ENCODE data around the gene PTPRQ.

The PTPRQ gene

DNA sequence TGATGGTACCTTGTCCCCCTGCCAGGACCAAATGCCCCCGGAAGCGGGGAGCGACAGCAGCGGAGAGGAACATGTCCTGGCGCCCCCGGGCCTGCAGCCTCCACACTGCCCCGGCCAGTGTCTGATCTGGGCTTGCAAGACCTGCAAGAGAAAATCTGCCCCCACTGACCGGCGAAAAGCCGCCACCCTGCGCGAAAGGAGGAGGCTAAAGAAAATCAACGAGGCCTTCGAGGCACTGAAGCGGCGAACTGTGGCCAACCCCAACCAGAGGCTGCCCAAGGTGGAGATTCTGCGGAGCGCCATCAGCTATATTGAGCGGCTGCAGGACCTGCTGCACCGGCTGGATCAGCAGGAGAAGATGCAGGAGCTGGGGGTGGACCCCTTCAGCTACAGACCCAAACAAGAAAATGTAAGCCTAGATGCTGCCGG is 263.8 kb downstream of the PTPRQ start:
- DNase-seq, result no peak

DNA sequence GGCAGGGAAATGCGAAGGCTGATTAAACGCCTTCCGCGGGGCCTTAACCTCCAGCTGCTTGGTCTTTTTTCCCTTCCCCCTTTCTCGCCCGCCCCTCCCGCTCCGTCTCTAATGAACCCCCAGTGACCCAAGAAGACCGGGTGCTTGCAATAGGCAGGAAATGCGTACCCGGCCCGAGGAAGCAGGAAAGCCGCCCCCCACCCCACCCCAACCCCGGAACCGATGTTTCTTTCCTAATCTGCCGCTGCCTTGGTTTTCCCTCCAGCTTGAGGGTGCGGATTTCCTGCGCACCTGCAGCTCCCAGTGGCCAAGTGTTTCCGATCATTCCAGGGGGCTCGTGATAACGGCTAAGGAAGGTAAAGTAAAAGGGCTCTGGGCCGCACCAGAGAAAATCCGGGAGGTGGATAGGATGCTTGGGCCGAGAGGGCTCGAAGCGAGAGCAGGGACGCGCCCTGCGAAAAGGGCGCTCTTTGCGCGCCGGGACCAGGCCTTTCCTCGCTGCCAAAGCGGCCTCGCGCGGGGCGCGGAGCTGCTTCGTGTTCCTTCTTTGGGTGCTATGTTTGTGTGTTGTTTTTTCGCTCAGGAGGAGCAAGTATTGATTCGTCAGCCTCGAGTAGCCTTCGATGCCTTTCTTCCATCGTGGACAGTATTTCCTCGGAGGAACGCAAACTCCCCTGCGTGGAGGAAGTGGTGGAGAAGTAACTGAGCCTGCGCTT is 264.4 kb downstream of the PTPRQ start:
- no peak for DNase-seq

DNA sequence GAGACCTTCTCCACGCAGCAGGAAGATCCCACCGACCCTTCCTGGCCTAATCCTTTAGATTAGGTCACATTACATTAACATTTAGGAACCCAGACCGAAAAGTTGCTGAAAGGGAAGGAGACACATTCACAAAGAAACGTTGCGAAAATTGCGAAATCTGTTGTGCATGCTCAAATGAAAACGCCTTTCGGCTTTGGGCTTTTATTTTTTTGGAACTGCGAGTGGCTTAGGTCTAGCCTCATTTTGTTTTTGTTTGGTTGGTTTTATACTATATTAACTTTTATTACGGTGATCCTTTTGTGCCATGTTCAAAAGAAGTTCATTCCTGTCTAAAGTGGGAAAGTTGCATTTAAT is 264.9 kb downstream of the PTPRQ start:
- no peak for DNase-seq

DNA sequence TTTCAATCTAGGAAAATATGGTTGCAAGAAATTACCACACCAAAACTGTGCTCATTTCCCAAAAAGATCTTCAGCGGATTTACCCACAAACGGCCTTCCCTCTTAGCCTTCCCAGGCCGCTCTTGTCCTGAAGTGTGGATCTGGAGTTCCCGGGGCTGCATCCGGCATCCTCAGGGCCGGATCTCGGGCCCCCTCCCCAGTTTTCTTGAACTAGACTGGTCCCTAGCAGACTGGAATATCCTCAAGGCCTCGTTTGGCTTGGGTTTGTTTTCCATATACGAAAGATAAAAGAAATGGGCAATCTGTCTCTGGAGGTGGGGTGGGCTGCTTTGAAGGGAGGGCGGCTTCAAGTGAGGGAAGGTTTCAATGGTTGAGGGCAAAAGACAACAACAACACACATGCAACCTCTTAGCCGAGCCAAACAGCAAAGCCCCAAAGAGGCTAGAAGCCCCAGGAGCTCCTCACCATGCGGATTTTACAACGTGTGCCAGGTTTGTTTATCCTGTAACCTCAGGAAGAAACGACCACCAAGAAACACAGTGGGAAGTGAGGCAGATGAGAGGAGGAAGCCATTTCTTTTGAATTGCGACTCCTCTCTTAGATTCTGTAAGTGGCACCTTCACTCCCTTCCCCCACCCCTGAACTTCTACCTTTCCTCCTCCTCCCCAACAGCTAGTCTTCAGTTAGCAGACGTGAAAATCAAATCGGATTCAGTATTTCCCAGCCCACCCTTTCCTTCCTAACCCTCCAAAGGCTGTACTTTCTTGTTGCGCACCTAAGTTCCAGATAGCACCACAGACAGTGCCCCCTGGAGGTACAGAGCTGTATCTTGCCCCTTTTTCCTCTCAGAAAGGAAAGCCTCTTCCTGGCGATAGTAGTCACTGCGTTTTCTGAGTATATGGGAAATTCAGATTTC is 266.0 kb downstream of the PTPRQ start:
- DNase-seq, result no peak

DNA sequence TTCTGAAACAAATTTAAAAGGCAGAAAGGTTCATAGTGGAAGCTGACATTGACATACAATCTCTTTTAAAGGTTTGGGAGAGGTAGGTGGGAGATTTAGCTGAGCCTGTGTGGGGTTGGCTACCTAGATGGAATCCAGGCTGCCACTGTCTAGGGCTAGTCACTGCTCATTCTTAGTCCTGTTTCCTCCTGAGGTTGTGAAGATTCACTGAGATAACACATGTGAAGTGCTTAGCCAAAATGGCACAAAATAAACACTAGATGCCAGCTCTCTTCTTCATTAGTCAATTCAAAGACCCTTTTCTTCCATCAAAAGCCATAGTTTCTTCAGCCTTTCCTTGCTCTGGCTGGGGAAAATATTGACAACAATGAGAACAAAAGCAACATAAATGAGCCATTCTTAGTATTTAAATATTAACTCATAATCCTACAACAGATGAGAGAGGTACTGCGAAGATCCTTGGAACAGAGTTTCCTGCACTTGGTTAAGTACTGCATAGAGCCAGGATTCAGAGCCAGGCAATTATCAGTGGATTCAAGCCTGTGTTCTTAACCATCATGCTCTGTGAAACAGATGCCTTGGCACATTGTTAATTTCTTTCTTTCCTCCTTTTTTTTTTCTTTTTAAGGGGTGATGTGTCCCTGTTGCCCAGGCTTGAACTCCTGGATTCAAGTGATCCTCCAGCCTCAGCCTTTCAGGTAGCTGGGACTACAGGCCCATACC is 266.9 kb downstream of the PTPRQ start:
- DNase-seq, result no peak

DNA sequence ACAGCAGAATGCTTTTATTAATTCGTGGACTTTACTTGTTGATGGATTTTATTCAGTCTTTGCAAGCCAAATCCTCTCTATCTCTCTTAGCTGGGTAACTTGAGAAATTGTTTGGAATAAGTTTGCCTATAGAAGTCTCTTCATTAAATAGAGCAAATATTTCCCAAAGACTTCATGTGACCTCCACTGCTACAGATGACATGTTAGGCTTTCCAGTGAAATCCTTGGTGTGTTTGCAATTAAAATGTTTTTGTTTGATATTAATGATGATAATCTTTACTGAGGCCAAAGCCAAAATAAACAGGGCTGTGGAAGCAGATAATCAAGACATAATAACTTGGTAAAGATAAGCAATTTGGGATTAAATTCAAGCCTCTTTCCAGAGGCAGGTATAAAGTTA is 267.8 kb downstream of the PTPRQ start:
- no peak for DNase-seq

DNA sequence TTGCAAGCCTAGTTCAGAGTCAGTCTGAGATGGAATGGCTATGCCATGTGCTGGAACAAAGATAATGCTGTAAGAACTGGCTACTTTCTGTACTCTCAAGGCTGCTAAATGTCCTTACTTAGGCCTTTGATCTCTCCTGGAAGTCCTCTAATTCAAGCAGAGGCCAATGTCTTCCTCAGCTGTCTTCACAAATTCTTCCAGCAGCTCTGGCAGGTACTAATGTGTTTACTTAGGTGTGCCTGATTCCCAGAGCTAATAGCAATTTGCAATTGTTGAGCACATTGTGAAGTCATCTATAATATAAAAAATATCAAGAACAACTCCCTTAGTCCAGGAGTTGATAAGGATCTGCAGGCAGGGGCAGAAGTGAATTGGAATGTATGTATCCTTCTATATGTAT is 268.8 kb downstream of the PTPRQ start:
- no peak for DNase-seq

DNA sequence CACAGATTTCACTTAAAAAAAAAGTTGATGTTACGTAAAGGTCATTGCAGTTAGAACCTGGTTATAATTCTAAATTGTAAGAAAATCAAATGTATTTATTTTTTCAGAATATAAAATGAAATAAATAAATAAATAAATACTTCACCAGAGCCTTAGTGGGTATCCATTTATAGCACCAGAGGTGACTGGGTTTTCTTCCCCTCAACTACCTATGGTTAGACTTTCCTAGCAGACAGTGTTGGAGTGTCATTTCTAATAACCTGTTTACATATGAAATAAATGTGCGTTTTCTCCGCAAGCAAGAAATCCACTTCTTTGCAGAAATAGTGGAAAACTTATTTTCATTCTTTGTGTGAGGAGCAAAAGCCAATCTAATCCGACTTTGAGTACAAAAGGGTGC is 269.4 kb downstream of the PTPRQ start:
- DNase-seq, result no peak

DNA sequence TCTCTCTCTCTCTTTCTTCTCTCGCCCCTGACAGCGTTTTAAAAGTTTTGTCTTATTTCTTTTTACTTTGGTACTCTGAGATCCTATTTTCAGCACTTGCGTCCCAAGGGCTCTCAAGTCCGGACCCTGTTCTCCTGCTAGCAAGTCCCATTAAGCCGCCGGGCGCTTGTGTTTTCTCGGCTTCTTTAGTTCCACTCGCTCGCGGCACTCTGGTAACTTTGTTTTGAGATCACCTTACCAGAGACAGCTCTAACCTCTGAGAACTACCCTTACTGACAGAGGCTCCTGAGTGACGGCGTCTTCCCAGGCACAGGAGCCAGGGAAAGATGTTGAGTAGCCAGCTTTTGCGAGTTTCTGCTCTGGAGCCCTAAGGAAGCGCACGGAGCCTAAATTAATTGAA is 270.0 kb downstream of the PTPRQ start:
- no peak for DNase-seq

DNA sequence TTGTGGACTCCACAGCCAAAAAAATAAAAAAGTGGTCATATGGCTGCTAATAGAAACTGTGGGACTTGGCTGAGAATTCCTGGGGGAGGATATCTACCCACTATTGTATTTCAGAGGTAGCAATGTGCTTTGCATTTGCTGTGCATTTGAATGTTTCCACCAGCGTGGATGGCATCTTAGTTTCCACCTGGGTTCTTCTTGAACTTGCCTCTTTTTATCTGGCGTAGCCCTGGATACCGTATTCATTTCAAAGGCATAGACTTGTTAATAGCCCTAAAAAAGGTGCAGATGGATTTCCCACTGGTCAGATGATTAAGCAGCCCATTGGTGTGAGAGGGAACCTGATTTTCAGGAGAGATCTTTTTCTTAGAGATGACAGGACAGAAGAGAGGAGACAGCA is 270.8 kb downstream of the PTPRQ start:
- no peak for DNase-seq

DNA sequence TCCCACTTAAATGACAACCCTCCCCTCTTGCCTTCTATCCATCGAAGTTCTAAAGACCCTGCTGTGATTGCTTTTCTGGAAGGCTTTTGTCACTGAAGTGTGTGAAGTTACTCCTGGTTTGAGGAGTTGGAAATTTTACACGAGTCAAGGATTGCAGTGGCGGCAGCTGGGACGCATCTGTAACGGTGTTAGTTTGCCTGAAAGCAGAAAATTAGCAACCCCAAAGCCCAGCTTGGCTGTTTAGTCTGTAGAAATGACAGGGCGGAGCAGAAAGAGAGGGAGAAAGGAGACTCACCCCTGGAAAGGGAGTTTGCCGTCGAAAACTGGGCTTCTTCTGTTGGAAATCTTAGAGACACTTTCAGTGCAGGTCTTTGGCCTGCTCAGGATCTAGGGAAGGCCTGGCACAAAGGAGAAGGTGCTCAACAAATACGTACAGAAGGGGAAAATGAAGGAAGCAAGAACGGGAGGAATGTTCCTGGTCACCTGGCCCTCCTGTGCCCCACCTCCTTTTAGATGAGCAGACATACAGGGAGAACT is 271.7 kb downstream of the PTPRQ start:
- no peak for DNase-seq

DNA sequence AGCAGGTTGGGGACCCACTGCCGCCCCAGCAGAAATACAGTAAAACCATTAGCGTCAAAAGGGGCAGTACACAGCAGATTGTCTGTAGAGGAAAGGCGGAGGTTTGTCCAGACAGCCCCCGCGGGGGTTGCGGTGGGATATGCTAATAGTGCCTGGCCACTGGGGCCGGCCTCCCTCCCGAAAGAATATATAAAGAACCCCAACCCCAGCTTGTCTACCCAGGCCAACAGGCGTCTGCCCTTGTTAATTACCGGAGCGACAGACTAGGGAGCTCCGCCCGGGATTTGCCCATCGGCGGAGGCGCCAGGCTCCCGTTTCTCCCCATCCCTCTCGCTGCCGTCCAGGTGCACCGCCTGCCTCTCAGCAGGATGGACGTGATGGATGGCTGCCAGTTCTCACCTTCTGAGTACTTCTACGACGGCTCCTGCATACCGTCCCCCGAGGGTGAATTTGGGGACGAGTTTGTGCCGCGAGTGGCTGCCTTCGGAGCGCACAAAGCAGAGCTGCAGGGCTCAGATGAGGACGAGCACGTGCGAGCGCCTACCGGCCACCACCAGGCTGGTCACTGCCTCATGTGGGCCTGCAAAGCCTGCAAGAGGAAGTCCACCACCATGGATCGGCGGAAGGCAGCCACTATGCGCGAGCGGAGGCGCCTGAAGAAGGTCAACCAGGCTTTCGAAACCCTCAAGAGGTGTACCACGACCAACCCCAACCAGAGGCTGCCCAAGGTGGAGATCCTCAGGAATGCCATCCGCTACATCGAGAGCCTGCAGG is 272.8 kb downstream of the PTPRQ start, which contains the start of gene MYF5:
Gene MYF5 (plus strand): TSS at position 217 of the 774 bp plus-strand sequence. CDS start 152 bp downstream, at position 369.
- DNase-seq, result no peak

DNA sequence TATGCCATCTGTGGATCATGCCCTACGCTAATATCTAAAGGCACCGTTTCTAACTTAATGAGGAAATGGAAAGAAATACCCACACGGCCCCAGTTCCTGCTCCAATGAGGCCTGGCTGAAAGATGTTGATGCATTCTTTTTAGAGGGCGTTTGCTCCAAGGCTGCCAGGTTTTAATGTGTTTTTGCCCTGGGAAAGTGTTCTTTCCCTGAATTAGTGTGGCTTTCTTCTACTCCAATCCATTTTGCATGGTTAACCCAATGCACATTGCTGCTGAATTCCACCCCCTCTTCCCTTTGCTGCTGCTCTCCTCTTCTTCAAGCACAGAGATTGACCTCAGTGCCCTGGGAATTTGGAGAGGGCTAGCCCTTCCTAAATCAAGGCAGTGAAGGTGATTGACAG is 273.8 kb downstream of the PTPRQ start:
- DNase-seq, result no peak

DNA sequence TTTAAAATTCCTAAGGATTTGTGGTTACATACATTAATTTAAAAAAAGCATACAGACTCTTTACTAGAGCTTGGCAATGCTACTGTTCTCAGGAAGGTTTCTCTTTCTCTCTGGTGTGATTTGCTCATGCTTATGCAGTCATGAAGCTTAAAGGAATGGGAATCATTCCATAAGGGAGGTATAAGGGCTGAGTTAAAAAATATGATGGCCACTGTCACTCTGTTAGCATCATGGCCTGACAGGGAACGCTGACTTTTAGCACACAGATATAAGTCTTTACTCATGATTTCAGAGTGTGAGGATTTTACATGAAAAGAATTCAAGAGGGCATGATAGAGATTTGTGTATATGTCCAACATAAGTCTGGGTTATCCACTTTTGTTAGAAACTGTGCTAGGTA is 276.5 kb downstream of the PTPRQ start:
- DNase-seq, result no peak

DNA sequence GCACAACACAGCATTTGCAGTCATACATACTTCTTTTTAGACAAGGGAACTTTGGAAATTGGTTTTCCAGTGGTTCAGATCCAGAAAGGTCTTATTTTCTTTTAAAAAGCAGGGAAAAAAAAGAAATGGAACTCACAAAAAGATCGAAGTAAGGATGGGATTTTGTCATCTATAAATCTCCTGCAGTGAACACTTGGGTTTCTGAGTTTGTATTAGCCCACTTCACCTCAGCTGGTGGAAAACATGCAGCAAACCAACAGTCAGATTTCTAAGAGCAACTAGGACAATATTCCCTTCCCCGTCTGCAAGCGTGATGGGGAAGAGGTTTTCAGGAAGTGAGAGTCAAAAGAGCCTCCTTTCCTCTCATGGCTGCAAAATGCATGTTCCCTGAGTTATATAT is 277.3 kb downstream of the PTPRQ start:
- DNase-seq, result no peak

Measured in NCI-H1048 (cell line).